ENCODE measurements around the gene MCU. TPM values are rescaled to one million over a fixed set of nuclear protein-coding genes. Genes with fewer than 3 reads are reported as not detected.

Gene MCU
- total RNA-seq, 2 donors from 2014 or later, result 15.0 to 24.6 TPM

DNA sequence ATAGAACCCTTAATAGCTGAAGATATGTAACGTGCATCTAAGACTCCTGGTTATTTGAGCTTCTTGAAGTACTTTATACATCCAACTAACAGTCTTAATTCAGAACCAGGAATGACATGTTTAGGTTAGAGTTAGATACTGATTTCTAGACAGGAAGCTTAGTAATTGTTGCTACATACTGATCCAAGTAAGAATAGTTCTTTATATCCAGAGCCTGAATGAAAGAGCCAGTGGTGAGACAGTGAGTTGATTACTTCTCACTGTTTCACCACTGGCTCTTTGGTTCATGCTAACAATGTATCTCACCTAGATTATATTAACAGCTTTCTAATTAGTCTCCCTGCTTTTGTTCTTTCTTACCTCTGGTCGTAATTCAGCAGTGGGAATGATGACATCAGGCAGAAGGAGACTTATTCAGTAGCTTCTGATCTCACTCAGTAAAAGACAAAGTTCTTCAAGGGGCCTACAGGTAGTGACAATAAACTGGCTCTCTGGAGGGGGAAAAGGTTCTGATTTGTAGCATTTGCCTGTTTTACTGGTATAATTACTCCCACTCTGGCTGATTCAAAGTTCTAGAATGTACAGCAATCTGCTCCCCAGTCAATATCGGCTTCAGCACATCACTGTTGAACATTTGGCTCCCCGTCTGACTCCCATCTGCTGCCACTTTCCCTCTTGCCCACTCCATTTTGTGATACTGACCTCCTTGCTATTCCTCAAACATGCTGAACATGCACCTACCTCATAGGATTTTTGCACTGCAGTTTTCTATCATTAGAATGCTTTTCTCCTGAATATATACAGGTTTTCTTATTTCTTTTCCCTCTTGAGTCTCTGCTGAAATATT lies 29.1 kb downstream of the MCU start:
- no peak for ATAC-seq (ENCODE audit: insufficient number of reproducible peaks, low FRiP score, low read depth)
- H3K36me3 ChIP-seq, result no peaks in the 10 kb centered on the region
- no peak for DNase-seq (ENCODE audit: low spot score)
- TF ChIP-seq, protein P1, sequence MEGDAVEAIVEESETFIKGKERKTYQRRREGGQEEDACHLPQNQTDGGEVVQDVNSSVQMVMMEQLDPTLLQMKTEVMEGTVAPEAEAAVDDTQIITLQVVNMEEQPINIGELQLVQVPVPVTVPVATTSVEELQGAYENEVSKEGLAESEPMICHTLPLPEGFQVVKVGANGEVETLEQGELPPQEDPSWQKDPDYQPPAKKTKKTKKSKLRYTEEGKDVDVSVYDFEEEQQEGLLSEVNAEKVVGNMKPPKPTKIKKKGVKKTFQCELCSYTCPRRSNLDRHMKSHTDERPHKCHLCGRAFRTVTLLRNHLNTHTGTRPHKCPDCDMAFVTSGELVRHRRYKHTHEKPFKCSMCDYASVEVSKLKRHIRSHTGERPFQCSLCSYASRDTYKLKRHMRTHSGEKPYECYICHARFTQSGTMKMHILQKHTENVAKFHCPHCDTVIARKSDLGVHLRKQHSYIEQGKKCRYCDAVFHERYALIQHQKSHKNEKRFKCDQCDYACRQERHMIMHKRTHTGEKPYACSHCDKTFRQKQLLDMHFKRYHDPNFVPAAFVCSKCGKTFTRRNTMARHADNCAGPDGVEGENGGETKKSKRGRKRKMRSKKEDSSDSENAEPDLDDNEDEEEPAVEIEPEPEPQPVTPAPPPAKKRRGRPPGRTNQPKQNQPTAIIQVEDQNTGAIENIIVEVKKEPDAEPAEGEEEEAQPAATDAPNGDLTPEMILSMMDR (IDR thresholded peaks at IDR 0.05), result no peak
- H3K9me3 ChIP-seq, result no peaks in the 10 kb centered on the region
- H3K27me3 ChIP-seq (replicated peaks; ENCODE audit: insufficient read depth), result no peaks in the 10 kb centered on the region
- no peak overlapping the region for H3K4me3 ChIP-seq
- H3K4me1 ChIP-seq (ENCODE audit: control insufficient read depth in 1 of 2, low read depth in 2 of 2), result peaks cover 14 to 16% of the 10 kb centered on the region in 2 donors
- H3K27ac ChIP-seq, result no peak overlapping the region

DNA sequence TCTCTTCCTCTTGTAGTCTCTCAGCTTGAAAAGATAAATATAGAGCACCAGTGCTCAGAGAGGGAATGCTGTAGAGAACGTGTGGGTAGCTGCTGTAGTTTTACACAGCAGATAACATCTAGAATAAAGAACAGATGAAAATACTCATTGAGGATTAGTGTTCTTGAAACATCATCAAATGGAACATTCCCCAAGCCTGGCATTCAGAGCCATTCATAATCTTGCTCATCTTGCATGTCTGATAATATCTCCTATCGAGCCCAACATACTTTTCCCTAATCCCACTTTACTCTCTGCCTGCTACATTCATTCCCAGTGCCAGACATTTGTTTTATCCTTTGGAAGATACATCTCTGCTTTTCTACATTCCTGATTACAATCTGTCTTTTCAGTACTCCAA lies 35.2 kb downstream of the MCU start:
- H3K4me1 ChIP-seq (ENCODE audit: control insufficient read depth in 1 of 2, low read depth in 2 of 2), result peaks cover 16 to 26% of the 10 kb centered on the region in 2 donors
- H3K36me3 ChIP-seq, result no peaks in the 10 kb centered on the region
- H3K27me3 ChIP-seq (replicated peaks; ENCODE audit: insufficient read depth), result no peaks in the 10 kb centered on the region
- TF ChIP-seq, protein P1 (IDR thresholded peaks at IDR 0.05), result no peak
- ATAC-seq (ENCODE audit: insufficient number of reproducible peaks, low FRiP score, low read depth) (no peak), DNase-seq (ENCODE audit: low spot score) (no peak)
- H3K9me3 ChIP-seq, result no peaks in the 10 kb centered on the region
- H3K27ac ChIP-seq, result no peak overlapping the region
- H3K4me3 ChIP-seq, result no peak overlapping the region

DNA sequence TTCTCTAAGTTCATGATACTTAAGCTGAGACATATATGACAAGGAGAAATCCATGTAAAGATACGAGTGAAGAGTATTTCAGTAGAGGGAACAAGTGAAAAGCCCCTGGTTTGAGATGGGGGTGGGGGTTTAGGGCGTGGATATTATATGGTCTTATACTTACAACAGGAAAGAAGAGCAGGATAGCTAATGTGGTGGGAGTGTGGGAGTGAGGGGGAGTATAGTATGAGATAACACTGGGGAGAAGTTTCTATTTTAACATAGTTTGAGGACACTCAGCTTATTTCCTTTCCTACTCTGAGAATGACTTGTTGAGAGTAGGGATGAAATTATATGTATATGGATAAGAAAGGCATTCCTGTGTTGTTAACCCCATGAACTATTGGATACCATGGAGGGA lies 36.5 kb downstream of the MCU start:
- no peaks in the 10 kb centered on the region for H3K9me3 ChIP-seq
- H3K36me3 ChIP-seq, result no peaks in the 10 kb centered on the region
- TF ChIP-seq, protein P1 (IDR thresholded peaks at IDR 0.05), result no peak
- H3K27ac ChIP-seq, result no peak overlapping the region
- no peaks in the 10 kb centered on the region for H3K27me3 ChIP-seq (replicated peaks; ENCODE audit: insufficient read depth)
- peaks cover 10 to 19% of the 10 kb centered on the region in 2 donors for H3K4me1 ChIP-seq (ENCODE audit: control insufficient read depth in 1 of 2, low read depth in 2 of 2)
- no peak for ATAC-seq (ENCODE audit: insufficient number of reproducible peaks, low FRiP score, low read depth)
- DNase-seq (ENCODE audit: low spot score), result no peak
- no peak overlapping the region for H3K4me3 ChIP-seq

DNA sequence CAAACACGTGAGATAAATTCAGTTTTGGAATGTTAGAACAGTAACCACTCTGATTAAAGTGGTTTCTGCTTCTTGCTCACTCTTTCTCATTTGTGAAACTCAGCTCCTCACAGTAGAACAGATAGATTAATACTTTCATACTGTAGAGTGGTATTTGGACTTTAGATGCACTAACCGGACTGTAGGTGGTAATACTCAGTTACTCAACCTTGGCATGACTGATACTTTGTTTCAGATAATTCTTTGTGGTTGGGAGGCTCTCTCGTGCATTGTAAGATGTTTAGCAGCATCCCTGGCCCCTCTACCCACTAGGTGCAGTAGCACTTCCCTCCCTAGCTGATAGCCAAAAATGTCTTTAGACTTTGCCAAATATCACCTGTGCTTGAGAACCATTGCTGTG lies 37.6 kb downstream of the MCU start:
- H3K27me3 ChIP-seq (replicated peaks; ENCODE audit: insufficient read depth), result no peaks in the 10 kb centered on the region
- DNase-seq (ENCODE audit: low spot score), result no peak
- H3K27ac ChIP-seq, result no peak overlapping the region
- TF ChIP-seq, protein P1 (IDR thresholded peaks at IDR 0.05), result no peak
- H3K4me1 ChIP-seq (ENCODE audit: control insufficient read depth in 1 of 2, low read depth in 2 of 2), result peaks cover 10 to 19% of the 10 kb centered on the region in 2 donors
- no peaks in the 10 kb centered on the region for H3K36me3 ChIP-seq
- no peak for ATAC-seq (ENCODE audit: insufficient number of reproducible peaks, low FRiP score, low read depth)
- no peaks in the 10 kb centered on the region for H3K9me3 ChIP-seq
- no peak overlapping the region for H3K4me3 ChIP-seq

DNA sequence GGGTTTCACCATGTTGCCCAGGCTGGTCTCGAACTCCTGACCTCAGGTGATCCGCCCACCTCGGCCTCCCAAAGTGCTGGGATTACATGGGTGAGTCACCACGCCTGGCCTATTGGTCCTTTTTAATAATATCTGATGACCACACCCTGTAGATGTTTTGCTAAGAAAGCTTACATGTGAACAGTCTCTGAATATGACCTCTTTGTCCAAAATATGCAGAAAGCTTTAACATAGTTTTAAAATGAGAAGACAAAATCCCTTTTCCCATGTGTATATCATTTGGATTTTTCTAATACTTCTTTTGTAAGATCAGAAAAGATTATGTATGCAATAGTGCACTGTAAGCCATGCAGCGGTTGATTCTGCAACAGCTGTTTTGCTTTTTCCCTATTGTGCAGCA lies 38.5 kb downstream of the MCU start:
- ATAC-seq (ENCODE audit: insufficient number of reproducible peaks, low FRiP score, low read depth), result no peak

More for the DNA sequence above, 38.5 kb downstream of the MCU start:
- DNase-seq (ENCODE audit: low spot score), result no peak
- TF ChIP-seq, protein P1 (IDR thresholded peaks at IDR 0.05), result no peak
- Histone ChIP-seq H3K27ac (no peak overlapping the region), H3K4me1 (ENCODE audit: control insufficient read depth in 1 of 2, low read depth in 2 of 2) (peaks cover 11 to 25% of the 10 kb centered on the region in 2 donors), H3K4me3 (no peak overlapping the region), H3K27me3 (replicated peaks; ENCODE audit: insufficient read depth) (no peaks in the 10 kb centered on the region), H3K36me3 (no peaks in the 10 kb centered on the region), H3K9me3 (no peaks in the 10 kb centered on the region)

Data from thoracic aorta (tissue), 2 donors.